WI38 (cell line): ENCODE measurements around the gene IGHMBP2.

Experiments
- H3K4me3 ChIP-seq: 2 replicates; pipeline ENCODE4 v1.5.1; 2011; ENCODE audit warnings: low read depth, mild to moderate bottlenecking, control low read depth, low read length
- TF ChIP-seq, protein P1 (sequence below): IDR thresholded peaks from 2 replicates; pipeline ENCODE4 v1.5.1; 2012; ENCODE audit warnings: low read depth, mild to moderate bottlenecking, control low read depth, low read length

IGHMBP2 gene

DNA sequence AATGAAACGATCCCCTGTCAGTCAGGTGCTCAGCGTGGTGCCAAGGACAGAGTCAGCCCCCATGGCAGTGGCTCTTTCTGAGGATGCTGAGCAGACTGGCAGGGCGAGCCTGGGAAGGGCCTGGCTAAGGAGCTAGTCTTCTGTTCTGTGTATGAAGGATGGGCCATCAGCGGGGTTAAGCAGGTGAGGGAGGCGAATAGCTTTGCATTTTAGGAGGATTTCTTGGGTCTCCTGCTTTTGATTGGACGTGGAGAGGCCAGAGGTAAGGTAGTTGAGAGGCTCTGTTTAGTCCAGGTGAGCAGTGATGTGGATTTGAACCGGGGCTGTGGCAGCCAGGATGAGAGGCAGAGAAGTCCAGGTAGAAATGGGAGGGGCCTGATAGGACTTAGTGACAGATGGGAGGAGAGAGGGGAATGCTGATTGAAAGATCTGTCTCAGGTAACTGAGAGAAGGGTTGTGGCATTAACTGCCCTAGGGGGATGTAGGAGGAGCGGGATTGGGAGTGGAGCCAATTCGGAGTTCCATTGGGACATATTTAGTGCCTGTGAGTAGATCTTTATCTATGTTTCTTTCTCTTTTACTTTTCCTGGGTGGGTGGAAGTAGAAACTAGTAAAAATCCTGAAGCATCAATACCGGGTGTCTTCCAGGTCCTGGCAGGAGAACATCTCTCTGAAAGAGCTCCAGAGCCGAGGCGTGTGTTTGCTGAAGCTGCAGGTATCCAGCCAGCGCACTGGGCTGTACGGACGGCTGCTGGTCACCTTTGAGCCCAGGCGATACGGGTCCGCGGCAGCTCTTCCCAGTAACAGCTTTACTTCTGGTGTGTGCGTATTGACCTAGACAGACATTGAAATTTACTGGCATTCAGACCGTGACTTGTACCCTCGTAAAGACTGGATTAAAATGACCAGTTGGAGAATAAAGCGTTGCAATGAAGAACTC lies 2.0 kb downstream of the IGHMBP2 start:
- no peak overlapping the region for H3K4me3 ChIP-seq
- TF ChIP-seq, protein P1, sequence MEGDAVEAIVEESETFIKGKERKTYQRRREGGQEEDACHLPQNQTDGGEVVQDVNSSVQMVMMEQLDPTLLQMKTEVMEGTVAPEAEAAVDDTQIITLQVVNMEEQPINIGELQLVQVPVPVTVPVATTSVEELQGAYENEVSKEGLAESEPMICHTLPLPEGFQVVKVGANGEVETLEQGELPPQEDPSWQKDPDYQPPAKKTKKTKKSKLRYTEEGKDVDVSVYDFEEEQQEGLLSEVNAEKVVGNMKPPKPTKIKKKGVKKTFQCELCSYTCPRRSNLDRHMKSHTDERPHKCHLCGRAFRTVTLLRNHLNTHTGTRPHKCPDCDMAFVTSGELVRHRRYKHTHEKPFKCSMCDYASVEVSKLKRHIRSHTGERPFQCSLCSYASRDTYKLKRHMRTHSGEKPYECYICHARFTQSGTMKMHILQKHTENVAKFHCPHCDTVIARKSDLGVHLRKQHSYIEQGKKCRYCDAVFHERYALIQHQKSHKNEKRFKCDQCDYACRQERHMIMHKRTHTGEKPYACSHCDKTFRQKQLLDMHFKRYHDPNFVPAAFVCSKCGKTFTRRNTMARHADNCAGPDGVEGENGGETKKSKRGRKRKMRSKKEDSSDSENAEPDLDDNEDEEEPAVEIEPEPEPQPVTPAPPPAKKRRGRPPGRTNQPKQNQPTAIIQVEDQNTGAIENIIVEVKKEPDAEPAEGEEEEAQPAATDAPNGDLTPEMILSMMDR = no peak

DNA sequence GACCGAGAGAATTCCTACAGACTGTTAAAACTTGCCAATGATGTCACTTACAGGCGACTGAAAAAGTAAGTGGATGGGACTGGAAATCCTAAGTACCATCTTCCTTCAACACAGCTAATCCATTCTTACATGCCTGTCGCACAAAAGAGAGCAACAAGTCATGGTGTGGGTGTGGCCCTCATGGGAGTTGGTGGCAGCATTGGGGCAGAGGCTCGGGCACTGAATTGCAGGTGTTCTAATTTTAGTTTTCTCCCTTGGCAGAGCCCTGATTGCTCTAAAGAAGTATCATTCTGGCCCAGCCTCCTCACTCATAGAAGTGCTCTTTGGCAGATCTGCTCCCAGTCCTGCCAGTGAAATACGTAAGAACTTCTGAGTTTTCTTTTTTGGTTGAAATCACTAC lies 4.6 kb downstream of the IGHMBP2 start:
- H3K4me3 ChIP-seq = no peak overlapping the region
- TF ChIP-seq, protein P1 = no peak

DNA sequence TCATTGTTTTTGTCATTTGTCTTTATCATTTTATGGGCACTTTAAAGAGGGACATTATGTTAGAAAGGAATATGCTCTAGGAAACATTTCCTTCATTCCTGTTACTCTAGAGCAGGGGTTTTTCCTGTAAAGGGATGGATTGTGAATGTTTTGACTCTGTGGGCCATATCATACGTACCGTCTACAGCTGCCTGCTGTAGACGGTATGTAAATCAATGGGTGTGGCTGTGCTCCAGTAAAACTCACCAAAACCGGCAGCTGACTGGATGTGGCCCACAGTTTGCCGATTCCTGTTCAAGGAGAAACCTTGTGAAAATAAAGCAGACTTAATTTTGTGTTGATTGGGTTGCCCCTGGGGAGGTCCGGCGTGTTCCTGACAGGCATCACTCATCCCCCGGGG lies 7.3 kb downstream of the IGHMBP2 start:
- H3K4me3 ChIP-seq = no peak overlapping the region
- TF ChIP-seq, protein P1 = no peak

DNA sequence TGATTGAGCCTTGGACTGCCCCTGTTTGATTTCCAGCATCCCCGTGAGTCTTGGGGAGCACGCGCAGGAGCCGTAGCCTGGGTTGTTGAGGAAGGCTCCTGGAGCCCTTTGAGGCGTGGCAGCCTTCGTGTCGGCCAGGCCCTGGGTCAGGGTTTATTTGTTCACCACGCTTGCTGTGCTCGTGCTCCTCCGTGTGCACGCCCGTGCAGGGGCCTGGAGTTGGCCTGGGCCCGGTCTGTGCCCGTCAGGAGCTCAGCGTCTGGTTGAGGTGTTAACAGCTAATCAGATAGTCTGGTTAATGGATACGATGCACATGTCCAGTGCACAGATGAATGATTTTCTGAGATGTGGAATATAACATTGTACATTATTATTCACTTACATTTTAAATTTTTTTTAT lies 8.0 kb downstream of the IGHMBP2 start:
- TF ChIP-seq, protein P1 = no peak
- no peak overlapping the region for H3K4me3 ChIP-seq

DNA sequence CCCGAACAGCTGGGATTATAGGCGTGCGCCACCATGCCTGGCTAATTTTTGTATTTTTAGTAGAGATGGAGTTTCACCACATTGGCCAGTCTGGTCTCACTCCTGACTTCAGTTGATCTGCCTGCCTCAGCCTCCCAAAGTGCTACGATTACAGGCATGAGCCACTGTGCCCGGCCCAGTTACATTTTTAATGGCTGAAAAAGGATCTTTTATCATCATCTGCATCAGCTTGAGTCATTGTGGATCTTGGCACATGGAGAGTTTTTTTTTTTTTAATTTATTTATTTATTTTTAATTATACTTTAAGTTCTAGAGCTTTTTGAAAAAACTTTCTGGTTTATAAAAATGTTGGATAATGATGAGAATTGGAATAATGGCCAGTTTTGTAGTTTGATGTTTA lies 8.6 kb downstream of the IGHMBP2 start:
- TF ChIP-seq, protein P1 = no peak
- no peak overlapping the region for H3K4me3 ChIP-seq

DNA sequence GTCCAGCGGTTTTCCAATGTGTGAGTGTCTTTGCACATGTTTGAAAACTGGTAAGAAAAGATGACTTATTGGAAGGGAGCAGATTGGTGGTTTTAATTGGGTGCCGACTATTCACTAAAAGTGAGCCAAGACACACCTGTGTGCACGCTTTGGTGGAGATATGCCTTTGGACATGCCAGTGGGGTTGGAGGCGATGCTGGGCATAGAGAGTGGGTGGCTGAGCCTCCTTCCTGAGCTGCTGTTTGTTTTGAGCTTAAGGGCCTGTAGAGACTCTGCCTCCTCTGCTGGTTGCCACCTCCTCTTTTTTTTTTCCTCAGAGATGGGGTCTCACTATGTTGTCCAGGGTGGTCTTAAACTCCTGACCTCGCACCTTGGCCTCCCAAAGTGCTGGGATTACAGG lies 9.5 kb downstream of the IGHMBP2 start:
- TF ChIP-seq, protein P1 = no peak
- H3K4me3 ChIP-seq = no peak overlapping the region

DNA sequence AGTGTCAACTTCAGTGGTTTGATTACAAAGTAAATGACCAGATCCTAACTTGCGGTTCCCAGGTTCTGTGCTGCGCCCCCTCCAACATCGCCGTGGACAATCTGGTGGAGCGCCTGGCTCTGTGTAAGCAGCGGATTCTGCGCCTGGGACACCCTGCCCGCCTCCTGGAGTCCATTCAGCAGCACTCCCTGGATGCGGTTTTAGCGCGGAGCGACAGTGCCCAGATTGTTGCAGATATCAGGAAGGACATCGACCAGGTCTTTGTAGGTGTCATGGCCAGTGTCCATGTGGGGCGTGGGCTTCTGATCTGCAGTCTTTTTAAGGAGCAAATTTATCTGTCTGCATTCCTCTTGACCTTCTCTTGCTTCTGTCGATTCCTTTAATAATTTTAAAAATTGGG lies 11.1 kb downstream of the IGHMBP2 start:
- no peak overlapping the region for H3K4me3 ChIP-seq
- TF ChIP-seq, protein P1 = no peak
